Gastroesophageal sphincter (tissue), 4 donors: ENCODE measurements around the gene TET3. TPM values are rescaled to one million over a fixed set of nuclear protein-coding genes. Genes with fewer than 3 reads are reported as not detected.

Experiments used
- ATAC-seq: fragments of 150-250 bp; one replicate; pipeline ENCODE4 v1.9.1; 2016; ENCODE audit warnings: mild to moderate bottlenecking, moderate library complexity
- H3K27ac ChIP-seq, 4 donors: fragments of 200-600 bp; sonication (generic) in 3 of 4; 1 replicate in 3 of 4; 2 replicates in 1 of 4; pipeline ENCODE4 v1.5.1; 2016 to 2019
- H3K27me3 ChIP-seq: fragments of 200-600 bp; sonication (generic); one replicate; pipeline ENCODE4 v1.5.1; 2019
- H3K36me3 ChIP-seq, 2 donors: fragments of 200-600 bp; sonication (generic); one replicate each; pipeline ENCODE4 v1.5.1; 2019; ENCODE audit warnings: control low read depth in 1 of 2
- H3K4me1 ChIP-seq, 3 donors: fragments of 200-600 bp; sonication (generic); 1 replicate in 2 of 3; 2 replicates in 1 of 3; pipeline ENCODE4 v1.5.1; 2016 to 2019; ENCODE audit warnings: control low read depth in 2 of 3
- H3K4me3 ChIP-seq, 2 donors: fragments of 200-600 bp; sonication (generic); one replicate each; pipeline ENCODE4 v1.5.1; 2019; ENCODE audit warnings: mild to moderate bottlenecking in 1 of 2, moderate library complexity in 1 of 2
- H3K9me3 ChIP-seq, 3 donors: fragments of 200-600 bp; sonication (generic); one replicate each; pipeline ENCODE4 v1.5.1; 2017 to 2019; ENCODE audit warnings: control low read depth in 2 of 3
- EP300 ChIP-seq: sonication (generic); formaldehyde crosslinking; IDR thresholded peaks from one replicate; pipeline ENCODE4 v1.6.1; 2017; ENCODE audit warnings: antibody characterized with exemption, mild to moderate bottlenecking
- POLR2A ChIP-seq, 2 donors: fragments of 450-650 bp; IDR thresholded peaks; one replicate each; pipeline ENCODE4 v1.6.1; 2017; ENCODE audit warnings: antibody characterized with exemption in 2 of 2, mild to moderate bottlenecking in 2 of 2, moderate library complexity in 1 of 2
- POLR2AphosphoS5 ChIP-seq: sonication (generic); formaldehyde crosslinking; IDR thresholded peaks from one replicate; pipeline ENCODE4 v1.6.1; 2017; ENCODE audit warnings: antibody characterized with exemption
- WGBS, 2 donors: methylation state at CpG; one replicate each; pipeline ENCODE4 v1.1.5; 2018; ENCODE audit warnings: low coverage in 1 of 2; 5-methylcytosine and 5-hydroxymethylcytosine counted together
- total RNA-seq, 4 donors: library from RNA; depleted of rRNA; stranded (reverse); fragments of >200 nt; gene quantifications; one replicate each; pipeline ENCODE4 v1.1.0, GENCODE V29; 2016
- TF ChIP-seq, protein P1 (sequence below), 4 experiments: fragments of 200-600 bp in 2 of 4; fragments of 450-650 bp in 2 of 4; sonication (generic) in 1 of 4; IDR thresholded peaks; one replicate each; pipeline ENCODE4 v1.5.1; 2017 to 2019; ENCODE audit warnings: antibody characterized with exemption in 4 of 4, mild to moderate bottlenecking in 2 of 4, moderate library complexity in 2 of 4

Gene TET3
- total RNA-seq, 4 donors from 2014 or later: 3.3 to 8.9 (median 5.8) TPM

DNA sequence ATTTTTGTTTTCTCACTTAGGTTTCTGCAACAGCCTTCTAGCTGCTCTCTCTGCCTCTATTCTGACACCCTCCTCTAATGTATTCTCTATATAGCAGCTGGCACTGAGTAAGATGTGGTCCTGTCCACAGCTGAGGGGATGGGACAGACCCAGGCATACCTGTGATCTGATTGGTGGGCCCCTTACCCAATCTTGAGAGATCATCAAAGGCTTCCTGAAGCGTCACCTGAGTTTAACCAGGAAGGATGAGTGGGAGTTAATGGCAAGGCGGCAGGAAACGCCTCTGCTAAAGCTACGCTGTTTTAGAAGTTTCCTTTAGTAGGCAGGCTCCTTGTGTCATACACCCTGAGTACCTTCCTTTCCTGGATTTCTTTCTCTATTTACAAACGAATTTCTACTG is 5.7 kb upstream of the TET3 start:
- TF ChIP-seq, protein P1, sequence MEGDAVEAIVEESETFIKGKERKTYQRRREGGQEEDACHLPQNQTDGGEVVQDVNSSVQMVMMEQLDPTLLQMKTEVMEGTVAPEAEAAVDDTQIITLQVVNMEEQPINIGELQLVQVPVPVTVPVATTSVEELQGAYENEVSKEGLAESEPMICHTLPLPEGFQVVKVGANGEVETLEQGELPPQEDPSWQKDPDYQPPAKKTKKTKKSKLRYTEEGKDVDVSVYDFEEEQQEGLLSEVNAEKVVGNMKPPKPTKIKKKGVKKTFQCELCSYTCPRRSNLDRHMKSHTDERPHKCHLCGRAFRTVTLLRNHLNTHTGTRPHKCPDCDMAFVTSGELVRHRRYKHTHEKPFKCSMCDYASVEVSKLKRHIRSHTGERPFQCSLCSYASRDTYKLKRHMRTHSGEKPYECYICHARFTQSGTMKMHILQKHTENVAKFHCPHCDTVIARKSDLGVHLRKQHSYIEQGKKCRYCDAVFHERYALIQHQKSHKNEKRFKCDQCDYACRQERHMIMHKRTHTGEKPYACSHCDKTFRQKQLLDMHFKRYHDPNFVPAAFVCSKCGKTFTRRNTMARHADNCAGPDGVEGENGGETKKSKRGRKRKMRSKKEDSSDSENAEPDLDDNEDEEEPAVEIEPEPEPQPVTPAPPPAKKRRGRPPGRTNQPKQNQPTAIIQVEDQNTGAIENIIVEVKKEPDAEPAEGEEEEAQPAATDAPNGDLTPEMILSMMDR (IDR thresholded peaks at IDR 0.05): no peak
- no peak for TF ChIP-seq EP300
- TF ChIP-seq POLR2AphosphoS5: no peak
- no peak for TF ChIP-seq POLR2A (IDR thresholded peaks at IDR 0.05)
- Histone ChIP-seq H3K9me3 (no peaks in the 10 kb centered on the region), H3K27ac (no peak overlapping the region), H3K36me3 (no peaks in the 10 kb centered on the region), H3K27me3 (peaks cover 5% of the 10 kb centered on the region), H3K4me1 (peaks cover 0 to 31% (median 7%) of the 10 kb centered on the region in 3 donors), H3K4me3 (no peak overlapping the region)
- WGBS, 2 donors: 44 to 69% methylated on average over 5 of the region's 5 CpGs
- ATAC-seq: no peak

DNA sequence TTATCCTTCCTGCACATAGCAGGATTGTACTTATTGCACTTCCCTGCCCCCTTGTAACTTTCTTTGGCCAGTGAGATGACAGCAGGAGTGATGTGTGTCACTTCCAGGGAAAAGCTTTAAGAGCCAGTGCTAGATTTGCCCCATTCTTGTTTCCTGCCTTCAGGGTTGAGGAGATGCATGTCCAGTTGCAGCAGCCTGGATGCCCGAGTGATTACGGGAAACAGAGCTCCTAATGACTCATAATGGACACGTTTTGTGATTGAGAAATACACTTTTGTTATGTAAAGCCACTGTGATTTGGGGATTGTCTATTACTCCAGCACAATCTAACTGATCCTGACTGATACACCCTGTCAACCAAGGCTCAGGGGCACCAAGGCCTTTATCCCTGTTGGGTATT is 5.0 kb upstream of the TET3 start:
- ATAC-seq: peak; percentile 11

DNA sequence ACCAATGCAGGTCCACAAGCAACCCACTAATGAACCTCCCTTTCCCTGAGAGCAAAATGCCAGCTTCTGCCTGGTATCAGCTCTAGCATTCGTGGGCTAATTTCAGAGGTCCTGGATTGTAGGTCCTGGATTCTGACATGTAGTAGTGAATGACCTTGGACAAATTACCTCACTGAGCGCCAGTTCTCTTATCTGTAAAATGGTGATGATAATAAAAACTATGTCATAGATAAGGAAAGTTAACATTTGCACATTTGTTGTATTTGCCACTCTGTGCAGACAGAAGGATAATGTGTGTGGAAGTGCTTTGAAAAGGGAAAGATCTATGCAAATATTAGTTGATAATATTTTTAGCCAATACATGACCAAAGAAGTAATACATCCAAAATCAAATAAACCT is 4.1 kb upstream of the TET3 start:
- no peak overlapping the region for H3K4me3 ChIP-seq

More for the DNA sequence above, 5.0 kb upstream of the TET3 start:
- peaks cover 0 to 37% (median 8%) of the 10 kb centered on the region in 3 donors for H3K4me1 ChIP-seq
- no peaks in the 10 kb centered on the region for H3K36me3 ChIP-seq
- no peak overlapping the region for H3K27ac ChIP-seq
- H3K9me3 ChIP-seq: no peaks in the 10 kb centered on the region
- H3K27me3 ChIP-seq: peaks cover 5% of the 10 kb centered on the region
- no peak overlapping the region for H3K4me3 ChIP-seq
- TF ChIP-seq EP300 (no peak), POLR2AphosphoS5 (no peak), POLR2A (IDR thresholded peaks at IDR 0.05) (no peak)
- TF ChIP-seq, protein P1 (IDR thresholded peaks at IDR 0.05): no peak
- WGBS, 2 donors: 40 to 82% methylated on average over 2 to 3 of the region's 3 CpGs

DNA sequence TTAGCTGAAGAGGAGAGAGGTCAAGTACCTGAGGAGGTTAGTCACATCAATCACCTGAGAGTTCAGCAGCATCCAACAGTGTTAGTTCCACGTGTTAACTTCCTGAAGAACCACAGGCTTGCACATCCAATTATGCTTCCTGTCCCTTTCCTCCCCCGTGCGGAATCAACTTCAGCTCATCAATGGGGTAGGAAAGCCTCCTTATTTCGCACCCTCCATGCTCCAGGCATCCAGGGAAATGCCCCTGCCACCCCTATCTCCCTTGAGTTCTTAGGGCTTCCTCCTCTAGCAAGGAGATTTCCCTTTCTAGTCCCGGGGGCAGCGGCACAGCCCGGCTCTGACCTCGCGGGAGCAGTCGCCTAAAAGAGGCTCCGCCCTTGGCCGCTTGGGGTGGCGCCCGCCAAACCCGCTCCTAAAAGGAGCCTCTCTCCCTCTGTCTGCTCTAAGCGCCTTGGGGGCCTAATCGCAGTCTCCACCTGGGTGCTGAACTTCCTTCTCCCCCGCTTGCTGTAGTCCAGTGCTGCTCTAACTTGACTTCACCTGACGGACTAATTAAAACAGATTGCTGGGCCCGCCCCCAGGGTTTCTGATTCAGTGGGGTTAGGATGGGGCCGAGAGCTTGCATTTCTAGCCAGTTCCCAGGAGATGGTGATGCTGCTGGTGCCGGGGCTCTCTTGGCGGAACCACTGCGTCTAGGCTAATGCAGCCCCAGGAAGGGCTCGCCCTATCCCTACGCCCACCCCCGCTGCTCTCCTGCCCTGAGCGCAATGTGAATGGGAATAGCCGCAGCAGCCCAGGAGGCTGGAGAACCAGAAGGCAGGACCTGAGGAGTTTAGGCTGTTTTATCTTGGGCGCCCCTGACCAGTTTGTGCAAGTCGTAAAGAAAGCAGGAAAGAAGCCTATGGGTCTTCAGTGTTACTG is 3.4 kb upstream of the TET3 start:
- peak overlapping the region; percentile 6 to 41 for H3K4me3 ChIP-seq
- no peaks in the 10 kb centered on the region for H3K36me3 ChIP-seq
- TF ChIP-seq POLR2A (IDR thresholded peaks at IDR 0.05): no peak
- TF ChIP-seq, protein P1 (IDR thresholded peaks at IDR 0.05): no peak
- no peak for TF ChIP-seq EP300
- no peak for TF ChIP-seq POLR2AphosphoS5
- H3K9me3 ChIP-seq: no peaks in the 10 kb centered on the region
- peaks cover 5% of the 10 kb centered on the region for H3K27me3 ChIP-seq
- H3K27ac ChIP-seq: peak overlapping the region in 2 of 4 donors; percentile 1 to 48
- H3K4me1 ChIP-seq: peaks cover 0 to 46% (median 15%) of the 10 kb centered on the region in 3 donors
- 3 to 5% methylated on average over 7 to 19 of the region's 31 CpGs for WGBS, 2 donors
- ATAC-seq: no peak

More for the DNA sequence above, 4.1 kb upstream of the TET3 start:
- no peaks in the 10 kb centered on the region for H3K36me3 ChIP-seq
- H3K27ac ChIP-seq: no peak overlapping the region
- WGBS, 2 donors: 59 to 100% methylated on average over 2 of the region's 2 CpGs
- peaks cover 0 to 38% (median 8%) of the 10 kb centered on the region in 3 donors for H3K4me1 ChIP-seq
- no peak for ATAC-seq
- TF ChIP-seq POLR2A (IDR thresholded peaks at IDR 0.05) (no peak), POLR2AphosphoS5 (no peak), EP300 (no peak)
- TF ChIP-seq, protein P1 (IDR thresholded peaks at IDR 0.05): no peak
- H3K9me3 ChIP-seq: no peaks in the 10 kb centered on the region
- peaks cover 5% of the 10 kb centered on the region for H3K27me3 ChIP-seq
